Activated CD8-positive, alpha-beta memory T cell treated with anti-CD3 and anti-CD28 coated beads, Interleukin-2, amount 50 U/mL, for 1 hour (primary cell): ENCODE results near the gene SCAMP2.
A peak's percentile ranks its signal among the peaks of the same experiment; 100 is the strongest.
"Not testable (repeated sequence)": the region's sequence is repeated elsewhere in the genome, so short reads cannot be mapped to it uniquely, and the experiment has no call there.

Experiments used
- DNase-seq: peaks from one replicate; pipeline ENCODE4 v3.0.0-alpha.2; 2020; ENCODE audit errors: extremely low read depth

The SCAMP2 gene, protein sequence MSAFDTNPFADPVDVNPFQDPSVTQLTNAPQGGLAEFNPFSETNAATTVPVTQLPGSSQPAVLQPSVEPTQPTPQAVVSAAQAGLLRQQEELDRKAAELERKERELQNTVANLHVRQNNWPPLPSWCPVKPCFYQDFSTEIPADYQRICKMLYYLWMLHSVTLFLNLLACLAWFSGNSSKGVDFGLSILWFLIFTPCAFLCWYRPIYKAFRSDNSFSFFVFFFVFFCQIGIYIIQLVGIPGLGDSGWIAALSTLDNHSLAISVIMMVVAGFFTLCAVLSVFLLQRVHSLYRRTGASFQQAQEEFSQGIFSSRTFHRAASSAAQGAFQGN

GRCh38 chr15:74873036-74873755, at the start of gene SCAMP2:
SCAMP2 (minus strand) TSS chr15:74873365; CDS start chr15:74873255, 110 bp downstream.
- peak; percentile 80 for DNase-seq

GRCh38 chr15:74920456-74920855, 47.3 kb upstream of the SCAMP2 start:
- DNase-seq: no peak

- DNase-seq: no peak
These were observed 44.5 kb upstream of the SCAMP2 start for GRCh38 chr15:74917676-74918075.

DNA sequence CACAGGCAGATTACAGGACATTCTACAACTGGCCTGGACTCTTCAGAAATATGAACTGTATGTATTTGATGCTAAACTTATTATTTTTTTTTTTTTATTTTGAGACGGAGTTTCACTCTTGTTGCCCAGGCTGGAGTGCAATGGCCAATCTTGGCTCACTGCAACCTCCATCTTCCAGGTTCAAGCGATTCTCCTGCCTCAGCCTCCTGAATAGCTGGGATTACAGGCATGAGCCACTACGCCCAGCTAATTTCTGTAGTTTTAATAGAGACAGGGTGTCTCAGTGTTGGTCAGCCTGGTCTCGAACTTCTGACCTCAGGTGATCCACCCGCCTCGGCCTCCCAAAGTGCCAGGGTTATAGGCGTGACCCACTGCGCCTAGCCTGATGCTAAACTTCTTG, 40.6 kb upstream of the SCAMP2 start:
- not testable (repeated sequence) for DNase-seq

DNA sequence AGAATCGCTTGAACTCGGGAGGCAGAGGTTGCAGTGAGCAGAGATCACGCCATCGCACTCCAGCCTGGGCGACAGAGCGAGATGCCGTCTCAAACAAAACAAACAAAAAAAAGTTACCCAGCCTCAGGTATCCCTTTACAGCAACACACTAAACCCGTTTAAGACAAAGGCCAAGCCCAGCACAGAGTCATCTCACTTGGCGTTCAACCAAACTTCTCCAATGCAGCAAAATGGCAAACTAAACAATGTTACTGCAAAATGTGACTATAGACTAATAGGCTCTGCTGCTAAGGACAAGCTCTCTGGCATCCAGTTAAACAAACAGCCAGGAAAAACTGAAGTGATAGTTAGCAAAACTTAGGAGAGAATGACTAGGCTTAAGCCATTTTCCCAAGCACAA, 39.9 kb upstream of the SCAMP2 start:
- DNase-seq: no peak

GRCh38 chr15:74908635-74909034, 35.5 kb upstream of the SCAMP2 start:
- DNase-seq: no peak

GRCh38 chr15:74907163-74907870, 34.2 kb upstream of the SCAMP2 start:
- DNase-seq: no peak

- no peak for DNase-seq
These were observed 33.4 kb upstream of the SCAMP2 start, which contains the start of gene FAM219B for GRCh38 chr15:74906450-74907162. FAM219B (minus strand) TSS chr15:74906851; CDS start chr15:74906800, 51 bp downstream.

- DNase-seq: no peak
These were observed 32.9 kb upstream of the SCAMP2 start for GRCh38 chr15:74906067-74906449.

DNA sequence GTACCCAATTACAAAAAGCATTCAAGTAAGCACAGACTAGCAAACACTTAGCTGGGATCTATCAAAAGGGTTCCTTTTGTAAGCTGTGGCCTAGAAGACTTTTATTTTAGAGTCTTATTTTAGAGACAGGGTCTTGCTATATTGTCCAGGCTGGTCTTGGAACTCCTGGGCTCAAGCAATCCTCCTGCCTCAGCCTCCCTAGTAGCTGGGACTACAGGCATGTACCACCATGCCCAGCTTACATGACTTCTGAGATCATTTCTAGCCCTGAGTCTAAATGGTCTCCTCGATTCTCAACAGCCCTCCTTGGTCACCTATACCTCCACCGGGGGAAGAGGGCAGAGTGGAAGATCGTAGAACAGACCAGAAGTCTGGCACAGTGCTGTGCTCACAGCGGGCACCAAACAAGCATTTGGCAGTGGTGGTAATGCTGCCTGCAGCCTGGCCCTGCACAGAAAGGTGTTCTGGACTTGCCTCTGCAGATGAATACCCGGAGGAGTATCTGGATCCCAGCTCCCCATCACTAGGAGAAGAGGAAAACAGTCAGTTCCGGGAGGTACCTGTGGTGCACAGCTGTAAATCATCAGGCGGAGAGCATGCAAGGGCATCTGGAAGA, 31.1 kb upstream of the SCAMP2 start:
- DNase-seq: no peak

GRCh38 chr15:74903676-74904075, 30.5 kb upstream of the SCAMP2 start:
- no peak for DNase-seq

GRCh38 chr15:74902295-74903075, 29.3 kb upstream of the SCAMP2 start:
- DNase-seq: no peak

DNA sequence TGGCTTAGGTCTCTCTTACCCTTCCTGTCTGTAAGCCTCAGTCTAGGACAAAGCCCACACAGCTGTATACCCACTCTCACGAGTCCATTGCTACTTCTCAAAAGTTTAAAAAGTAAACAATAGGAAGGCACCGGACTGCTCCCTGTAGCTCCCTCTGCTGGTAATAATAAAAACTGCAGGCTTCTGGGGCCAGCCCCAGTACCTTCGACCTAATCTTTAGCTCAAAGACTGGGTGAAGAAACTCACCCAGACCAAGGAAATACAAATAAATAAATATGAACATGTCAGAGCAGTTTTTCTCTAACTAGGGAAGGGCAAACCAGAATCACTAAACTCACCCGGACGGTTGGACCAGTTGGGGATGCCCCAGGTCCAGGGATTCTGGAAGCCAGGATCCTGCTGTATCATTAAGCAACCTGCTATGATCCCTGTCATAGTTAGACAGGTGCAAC, 28.5 kb upstream of the SCAMP2 start:
- DNase-seq: no peak

DNA sequence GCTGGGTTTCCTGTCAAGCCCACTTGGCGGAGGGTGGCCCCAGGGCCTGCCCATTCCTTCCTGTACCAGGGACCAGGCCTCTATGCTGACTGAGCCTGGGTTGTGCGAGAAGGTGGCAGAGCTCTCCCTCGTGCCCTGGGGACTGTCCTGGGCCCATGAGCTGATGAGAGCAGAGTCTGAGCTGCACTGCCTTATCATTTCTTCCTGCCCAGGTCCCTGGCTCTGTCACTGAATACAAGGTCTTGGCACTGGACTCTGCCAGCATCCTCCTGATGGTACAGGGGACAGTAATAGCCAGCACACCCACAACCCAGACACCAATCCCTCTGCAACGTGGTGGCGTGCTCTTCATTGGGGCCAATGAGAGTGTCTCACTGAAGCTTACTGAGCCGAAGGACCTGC, 24.1 kb upstream of the SCAMP2 start:
- DNase-seq: no peak

DNA sequence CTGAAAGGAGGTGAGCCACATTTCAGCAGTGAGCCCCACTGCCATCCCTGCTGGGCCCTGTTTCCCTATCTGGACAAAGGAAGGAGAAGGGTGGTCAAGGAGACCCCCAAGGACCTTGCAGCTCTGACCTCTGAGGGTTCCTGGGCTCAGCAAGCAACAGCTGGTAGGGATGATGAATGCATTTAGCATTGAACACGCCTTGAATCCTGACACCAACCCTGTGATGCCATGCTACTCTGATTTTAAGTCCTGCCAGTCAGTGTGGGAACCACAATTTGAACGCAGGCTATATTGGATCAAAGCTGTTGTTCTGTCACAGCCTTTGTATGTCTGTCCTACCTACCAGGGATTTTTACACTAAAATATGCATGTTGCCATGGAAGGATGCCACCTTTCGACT, 23.2 kb upstream of the SCAMP2 start:
- DNase-seq: no peak

DNA sequence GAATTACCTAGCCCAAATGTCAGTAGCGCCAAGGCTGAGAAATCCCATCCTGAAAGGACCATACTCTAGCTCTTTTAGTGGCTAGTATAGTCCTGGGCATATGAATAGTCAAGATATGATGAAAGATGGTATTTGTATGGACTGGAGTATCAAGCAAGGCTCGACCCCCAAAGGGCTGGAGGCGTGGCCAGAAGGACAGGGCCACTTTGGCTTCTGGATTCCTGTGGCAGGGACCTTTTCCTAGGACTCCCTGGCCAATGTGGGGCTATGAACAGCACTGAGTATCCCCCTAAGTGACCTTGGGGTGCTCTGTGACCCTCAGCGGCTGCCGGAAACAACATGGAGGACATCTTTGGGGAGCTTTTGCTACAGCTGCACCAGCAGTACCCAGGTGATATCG, 22.7 kb upstream of the SCAMP2 start:
- DNase-seq: no peak

DNA sequence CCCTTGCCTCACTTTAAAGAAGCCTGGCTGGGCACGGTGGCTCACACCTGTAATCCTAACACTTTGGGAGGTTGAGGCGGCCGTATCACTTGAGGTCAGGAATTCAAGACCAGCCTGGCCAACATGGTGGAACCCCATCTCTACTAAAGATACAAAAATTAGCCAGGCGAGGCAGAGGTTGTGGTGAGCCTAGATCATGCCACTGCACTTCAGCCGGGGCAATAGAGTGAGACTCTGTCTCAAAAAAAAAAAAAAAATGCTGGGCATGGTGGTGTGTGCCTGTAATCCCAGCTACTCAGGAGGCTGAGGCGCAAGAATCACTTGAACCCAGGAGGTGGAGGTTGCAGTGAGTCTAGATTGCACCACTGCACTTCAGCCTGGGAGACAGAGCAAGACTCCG, 21.2 kb upstream of the SCAMP2 start:
- not testable (repeated sequence) for DNase-seq

GRCh38 chr15:74893627-74894026, 20.5 kb upstream of the SCAMP2 start:
- no peak for DNase-seq

GRCh38 chr15:74892931-74893330, 19.8 kb upstream of the SCAMP2 start:
- no peak for DNase-seq

- DNase-seq: no peak
These were observed 19.1 kb upstream of the SCAMP2 start for GRCh38 chr15:74892313-74892712.

GRCh38 chr15:74891469-74891868, 18.3 kb upstream of the SCAMP2 start:
- no peak for DNase-seq
